Measurements from ENCODE around the gene RBM8A.

RBM8A gene

GRCh38 chr1:145956361-145956760 is 29.1 kb upstream of the RBM8A start:
- peak overlapping the region; percentile 98 for H3K4me2 ChIP-seq (ENCODE audit: low read length)
- no peaks in the 10 kb centered on the region for H3K27me3 ChIP-seq (ENCODE audit: control insufficient read depth, low read length)
- peaks cover 20% of the 10 kb centered on the region for H3F3A ChIP-seq (ENCODE audit: control insufficient read depth, insufficient read depth)
- no peak overlapping the region for H3K27ac ChIP-seq (ENCODE audit: low read depth, low read length)
- H3K9me2 ChIP-seq (replicated peaks; ENCODE audit: control insufficient read depth, low read length): no peaks in the 10 kb centered on the region
- H3K4me3 ChIP-seq (ENCODE audit: low read length): peak overlapping the region; percentile 87
- H4K20me1 ChIP-seq (ENCODE audit: control insufficient read depth, insufficient read depth, low read depth, low read length): no peaks in the 10 kb centered on the region
- H3K9me3 ChIP-seq (ENCODE audit: control insufficient read depth, insufficient read depth, low read length): no peaks in the 10 kb centered on the region
- H3K36me3 ChIP-seq (ENCODE audit: control insufficient read depth, low read length): peaks cover 21% of the 10 kb centered on the region
- H3K79me2 ChIP-seq (ENCODE audit: control insufficient read depth, low read length): peaks cover 56% of the 10 kb centered on the region
- H3K4me1 ChIP-seq (ENCODE audit: control insufficient read depth, low read length): peaks cover 60% of the 10 kb centered on the region
- no peak for TF ChIP-seq EZH2phosphoT487 (IDR thresholded peaks at IDR 0.05; ENCODE audit: borderline replicate concordance, low read length)
- no peak for TF ChIP-seq CTCF (IDR thresholded peaks at IDR 0.05; ENCODE audit: low read depth, low read length, poor library complexity, severe bottlenecking)

- H3F3A ChIP-seq (ENCODE audit: control insufficient read depth, insufficient read depth): peaks cover 20% of the 10 kb centered on the region
- H3K4me3 ChIP-seq (ENCODE audit: low read length): peak overlapping the region; percentile 87; the same call in 1 of the 2 replicates
- no peak overlapping the region for H3K27ac ChIP-seq (ENCODE audit: low read depth, low read length)
- no peaks in the 10 kb centered on the region for H4K20me1 ChIP-seq (ENCODE audit: control insufficient read depth, insufficient read depth, low read depth, low read length)
- H3K27me3 ChIP-seq (ENCODE audit: control insufficient read depth, low read length): no peaks in the 10 kb centered on the region
- no peaks in the 10 kb centered on the region for H3K9me2 ChIP-seq (replicated peaks; ENCODE audit: control insufficient read depth, low read length)
- peaks cover 59% of the 10 kb centered on the region for H3K79me2 ChIP-seq (ENCODE audit: control insufficient read depth, low read length)
- TF ChIP-seq EZH2phosphoT487 (IDR thresholded peaks at IDR 0.05; ENCODE audit: borderline replicate concordance, low read length) (no peak), CTCF (IDR thresholded peaks at IDR 0.05; ENCODE audit: low read depth, low read length, poor library complexity, severe bottlenecking) (no peak)
- H3K9me3 ChIP-seq (ENCODE audit: control insufficient read depth, insufficient read depth, low read length): no peaks in the 10 kb centered on the region
- peak overlapping the region; percentile 98 for H3K4me2 ChIP-seq (ENCODE audit: low read length)
- peaks cover 21% of the 10 kb centered on the region for H3K36me3 ChIP-seq (ENCODE audit: control insufficient read depth, low read length)
- H3K4me1 ChIP-seq (ENCODE audit: control insufficient read depth, low read length): peaks cover 51% of the 10 kb centered on the region
These were observed 28.2 kb upstream of the RBM8A start for GRCh38 chr1:145955436-145955835.

- Histone ChIP-seq H3K27me3 (ENCODE audit: control insufficient read depth, low read length) (no peaks in the 10 kb centered on the region), H3K27ac (ENCODE audit: low read depth, low read length) (no peak overlapping the region), H3K4me1 (ENCODE audit: control insufficient read depth, low read length) (peaks cover 35% of the 10 kb centered on the region), H3K4me2 (ENCODE audit: low read length) (no peak overlapping the region), H3K9me3 (ENCODE audit: control insufficient read depth, insufficient read depth, low read length) (no peaks in the 10 kb centered on the region), H3K4me3 (ENCODE audit: low read length) (no peak overlapping the region), H3F3A (ENCODE audit: control insufficient read depth, insufficient read depth) (peaks cover 7% of the 10 kb centered on the region), H3K79me2 (ENCODE audit: control insufficient read depth, low read length) (peaks cover 64% of the 10 kb centered on the region), H3K9me2 (replicated peaks; ENCODE audit: control insufficient read depth, low read length) (no peaks in the 10 kb centered on the region), H3K36me3 (ENCODE audit: control insufficient read depth, low read length) (peaks cover 22% of the 10 kb centered on the region), H4K20me1 (ENCODE audit: control insufficient read depth, insufficient read depth, low read depth, low read length) (no peaks in the 10 kb centered on the region)
- TF ChIP-seq CTCF (IDR thresholded peaks at IDR 0.05; ENCODE audit: low read depth, low read length, poor library complexity, severe bottlenecking) (no peak), EZH2phosphoT487 (IDR thresholded peaks at IDR 0.05; ENCODE audit: borderline replicate concordance, low read length) (no peak)
These were observed 26.6 kb upstream of the RBM8A start for GRCh38 chr1:145953861-145954260.
